Measurements from ENCODE around the gene ARRB1.
"Not testable (repeated sequence)": the region's sequence is repeated elsewhere in the genome, so short reads cannot be mapped to it uniquely, and the experiment has no call there.

ARRB1 gene

GRCh38 chr11:75351541-75351790 lies at the start of gene ARRB1:
ARRB1 (minus strand) TSS chr11:75351661; CDS start chr11:75351607, 54 bp downstream.
- DNase-seq: no peak

- DNase-seq: no peak
These were observed 48.8 kb upstream of the ARRB1 start for GRCh38 chr11:75400146-75400865.

- DNase-seq: peak; percentile 81 to 84
These were observed 48.1 kb upstream of the ARRB1 start, which contains the start of gene RPS3 for GRCh38 chr11:75399344-75400145. RPS3 (plus strand) TSS chr11:75399518; CDS start chr11:75399548, 30 bp downstream.

- no peak for DNase-seq
These were observed 47.4 kb upstream of the ARRB1 start for GRCh38 chr11:75398906-75399305.

GRCh38 chr11:75394085-75394840 lies 42.8 kb upstream of the ARRB1 start:
- no peak for DNase-seq

GRCh38 chr11:75389925-75390324 lies 38.5 kb upstream of the ARRB1 start:
- no peak for DNase-seq

GRCh38 chr11:75389276-75389605 lies 37.8 kb upstream of the ARRB1 start:
- no peak for DNase-seq

GRCh38 chr11:75388386-75389275 lies 37.2 kb upstream of the ARRB1 start:
- peak; percentile 63 to 64 for DNase-seq

GRCh38 chr11:75387736-75388294 lies 36.4 kb upstream of the ARRB1 start:
- no peak for DNase-seq

- no peak for DNase-seq
These were observed 35.6 kb upstream of the ARRB1 start for GRCh38 chr11:75386942-75387630.

GRCh38 chr11:75384438-75385080 lies 33.1 kb upstream of the ARRB1 start:
- peak; percentile 67 to 69 for DNase-seq

- no peak for DNase-seq
These were observed 31.8 kb upstream of the ARRB1 start for GRCh38 chr11:75383246-75383645.

GRCh38 chr11:75380716-75381420 lies 29.4 kb upstream of the ARRB1 start:
- DNase-seq: no peak

- DNase-seq: no peak
These were observed 28.8 kb upstream of the ARRB1 start for GRCh38 chr11:75380245-75380644.

GRCh38 chr11:75378776-75379175 lies 27.3 kb upstream of the ARRB1 start:
- DNase-seq: not testable (repeated sequence)

GRCh38 chr11:75376175-75376574 lies 24.7 kb upstream of the ARRB1 start:
- DNase-seq: no peak

GRCh38 chr11:75375626-75376025 lies 24.2 kb upstream of the ARRB1 start:
- DNase-seq: no peak

- no peak for DNase-seq
These were observed 23.2 kb upstream of the ARRB1 start for GRCh38 chr11:75374646-75375045.

- no peak for DNase-seq
These were observed 21.7 kb upstream of the ARRB1 start for GRCh38 chr11:75373201-75373600.
